ENCODE data around the gene OPN1MW. TPM values are rescaled to one million over a fixed set of nuclear protein-coding genes. Genes with fewer than 3 reads are reported as not detected.
"Not testable (repeated sequence)": the region's sequence is repeated elsewhere in the genome, so short reads cannot be mapped to it uniquely, and the experiment has no call there.

Gene OPN1MW
- total RNA-seq (2021; fragmentation: NEBNext Ultra II Directional; extraction: Animal tissue kit (Norgen Biotek cat#: 25700)) (not detected in 2 replicates), polyA plus RNA-seq (2011; rRNA removed) (0.08 TPM in 1 of 2 replicates, not detected in the other), polyA minus RNA-seq (2011; rRNA and poly(A)+ RNA removed) (not detected in 2 replicates)
- polyA plus RNA-seq (2011; cell fraction: cytosol; rRNA removed) = not detected
- not detected for polyA plus RNA-seq (2011; cell fraction: nucleus; rRNA removed)
- not detected in 4 replicates for polyA plus RNA-seq (2012, experiment 1 of 2)
- not detected for polyA plus RNA-seq (2012, experiment 2 of 2)
- polyA plus RNA-seq (2013, experiment 1 of 2) = not detected
- not detected for polyA plus RNA-seq (2013, experiment 2 of 2)
- polyA minus RNA-seq (2011; cell fraction: cytosol; rRNA and poly(A)+ RNA removed) = not detected
- not detected for polyA minus RNA-seq (2011; cell fraction: nucleus; rRNA and poly(A)+ RNA removed)
- long read RNA-seq, experiment 1 = 0 reads
- long read RNA-seq, experiment 2 = 0 reads

- CTCF ChIA-PET (ENCODE audit: partially characterized antibody); H2BK15ac ChIP-seq (ENCODE audit: low read length); H3K27me3 ChIP-seq (replicated peaks in 1 of 4; ENCODE audit: control insufficient read depth in 3 of 4, extremely low read depth in 1 of 4, insufficient read depth in 3 of 4, low read length in 3 of 4); H4K8ac ChIP-seq (ENCODE audit: extremely low read depth, insufficient read depth, low read length); H4K5ac ChIP-seq (ENCODE audit: insufficient read length, low read depth, low read length); H3K9ac ChIP-seq (replicated peaks in 1 of 4; ENCODE audit: extremely low read depth in 1 of 4, low read depth in 3 of 4, low read length in 3 of 4); H4K20me1 ChIP-seq (replicated peaks in 1 of 2; ENCODE audit: control insufficient read depth in 1 of 2, insufficient read depth in 2 of 2, low read length in 2 of 2); H3K79me1 ChIP-seq (ENCODE audit: low read depth, low read length); H2BK20ac ChIP-seq (ENCODE audit: low read length); H3K23ac ChIP-seq (ENCODE audit: insufficient read length); H3K27ac ChIP-seq (ENCODE audit: low read depth, low read length); H4K91ac ChIP-seq (replicated peaks; ENCODE audit: insufficient read length, low read length); POLR2A ChIA-PET (ENCODE audit: partially characterized antibody); H3K4ac ChIP-seq (replicated peaks; ENCODE audit: insufficient read length, low read depth, low read length); H2BK120ac ChIP-seq (replicated peaks; ENCODE audit: low read depth, low read length); FAIRE-seq; H2BK5ac ChIP-seq (ENCODE audit: low read depth, low read length); H3K18ac ChIP-seq (ENCODE audit: extremely low read depth, low read length); H2AK5ac ChIP-seq (ENCODE audit: low read depth, low read length); H3K14ac ChIP-seq (ENCODE audit: insufficient read length); H2AFZ ChIP-seq (ENCODE audit: low read length); H3K36me3 ChIP-seq (ENCODE audit: control insufficient read depth in 2 of 4, insufficient read depth in 4 of 4, low read length in 3 of 4); H3K9me3 ChIP-seq (ENCODE audit: insufficient read depth in 2 of 2, low read depth in 1 of 2, low read length in 1 of 2); H3K79me2 ChIP-seq (ENCODE audit: control insufficient read depth in 1 of 2, insufficient read depth in 2 of 2, low read length in 2 of 2); H2BK12ac ChIP-seq (ENCODE audit: low read depth, low read length); H3K23me2 ChIP-seq (ENCODE audit: low read depth, low read length); H3K4me3 ChIP-seq (ENCODE audit: extremely low read depth in 1 of 4, insufficient read depth in 2 of 4, low read depth in 3 of 4, low read length in 4 of 4); H3K4me1 ChIP-seq (replicated peaks in 1 of 4; ENCODE audit: control insufficient read depth in 3 of 4, insufficient read depth in 4 of 4, low read length in 3 of 4); H3K4me2 ChIP-seq (ENCODE audit: insufficient read depth in 1 of 2, low read depth in 2 of 2, low read length in 2 of 2); DNase-seq (ENCODE audit: low read depth in 1 of 2, low spot score in 2 of 2); H3K56ac ChIP-seq (replicated peaks; ENCODE audit: insufficient read length, low read depth, low read length): not testable (repeated sequence)
- WGBS, 2 experiments (ENCODE audit: extremely low coverage in 1 of 2, insufficient coverage in 1 of 2, insufficient read length in 1 of 2, insufficient replicate concordance in 2 of 2, low coverage in 1 of 2, low lambda C conversion rate in 2 of 2, missing lambda C conversion rate in 1 of 2) = no CpG with 5 or more reads among the region's 14 CpGs
These were observed at the start of gene OPN1MW for GRCh38 chrX:154182296-154182695. Gene OPN1MW (plus strand): TSS chrX:154182596. CDS start chrX:154182678, 82 bp downstream.

Measured in H1 (cell line).